T1000 (cell line): ENCODE measurements around the gene HDAC11.
"Not testable (repeated sequence)": the region's sequence is repeated elsewhere in the genome, so short reads cannot be mapped to it uniquely, and the experiment has no call there.

Experiments used
- DNase-seq: peaks from one replicate; lab custom pipeline; 2025; ENCODE audit warnings: mixed read lengths; lab: John Stamatoyannopoulos, UW

Gene HDAC11

GRCh38 chr3:13493867-13494441, 13.8 kb downstream of the HDAC11 start:
- no peak for DNase-seq

- no peak for DNase-seq
These were observed 14.6 kb downstream of the HDAC11 start for GRCh38 chr3:13494463-13495350.

- no peak for DNase-seq
These were observed 15.3 kb downstream of the HDAC11 start for GRCh38 chr3:13495351-13495813.

- DNase-seq = peak; percentile 66
These were observed 16.0 kb downstream of the HDAC11 start for GRCh38 chr3:13495921-13496723.

GRCh38 chr3:13496879-13497278, 16.8 kb downstream of the HDAC11 start:
- DNase-seq = no peak

- no peak for DNase-seq
These were observed 17.3 kb downstream of the HDAC11 start for GRCh38 chr3:13497386-13497785.

GRCh38 chr3:13498354-13499060, 18.4 kb downstream of the HDAC11 start:
- DNase-seq = no peak

GRCh38 chr3:13499246-13499645, 19.1 kb downstream of the HDAC11 start:
- not testable (repeated sequence) for DNase-seq

GRCh38 chr3:13500133-13500885, 20.2 kb downstream of the HDAC11 start:
- no peak for DNase-seq

GRCh38 chr3:13501056-13501455, 20.9 kb downstream of the HDAC11 start:
- DNase-seq = no peak

- no peak for DNase-seq
These were observed 21.4 kb downstream of the HDAC11 start for GRCh38 chr3:13501521-13501920.

- no peak for DNase-seq
These were observed 22.1 kb downstream of the HDAC11 start for GRCh38 chr3:13501958-13502790.

GRCh38 chr3:13502791-13503060, 22.6 kb downstream of the HDAC11 start:
- DNase-seq = no peak

GRCh38 chr3:13504161-13504831, 24.2 kb downstream of the HDAC11 start:
- peak; percentile 94 for DNase-seq

GRCh38 chr3:13505147-13506130, 25.3 kb downstream of the HDAC11 start:
- DNase-seq = no peak

- no peak for DNase-seq
These were observed 26.1 kb downstream of the HDAC11 start for GRCh38 chr3:13506239-13506638.

- DNase-seq = no peak
These were observed 26.6 kb downstream of the HDAC11 start for GRCh38 chr3:13506680-13507079.

- DNase-seq = no peak
These were observed 27.1 kb downstream of the HDAC11 start for GRCh38 chr3:13507247-13507569.
